B cell (primary cell): ENCODE results near the gene ODAD4. TPM values are rescaled to one million over a fixed set of nuclear protein-coding genes. Genes with fewer than 3 reads are reported as not detected.

Experiments
- ATAC-seq: fragments of 200-7000 bp; cut with Tn5 transposase; one replicate; pipeline ENCODE4 v1.10.0; 2021; ENCODE audit warnings: low read depth, mild to moderate bottlenecking, moderate number of reproducible peaks, moderate library complexity
- CTCF ChIA-PET: fragments of 350-600 bp; sonication (Branson Sonifier 250); formaldehyde crosslinking; loops from one replicate; lab custom pipeline; 2021; ENCODE audit warnings: antibody characterized with exemption, inconsistent platforms; lab: Charles Lee
- POLR2A ChIA-PET: fragments of 350-600 bp; sonication (Branson Sonifier 250); formaldehyde crosslinking; loops from one replicate; lab custom pipeline; 2021; ENCODE audit warnings: antibody characterized with exemption; lab: Charles Lee
- DNase-seq: peaks from one replicate; pipeline ENCODE4 v3.0.0; 2013
- H2AFZ ChIP-seq: 2 replicates; pipeline ENCODE4 v1.6.1; 2012; ENCODE audit warnings: mild to moderate bottlenecking, low read depth, low read length; ENCODE audit not compliant: insufficient read depth, poor library complexity, severe bottlenecking
- H3K27ac ChIP-seq, 2 donors: 1 replicate in 1 of 2; 2 replicates in 1 of 2; pipeline ENCODE4 v1.5.1; 2012 to 2013; ENCODE audit warnings: low read length in 2 of 2, mild to moderate bottlenecking in 2 of 2, moderate library complexity in 1 of 2
- H3K27me3 ChIP-seq, 4 experiments: fragments of 200-600 bp in 1 of 4; sonication (generic) in 1 of 4; replicated peaks in 1 of 4; 1 replicate in 2 of 4; 2 replicates in 2 of 4; pipeline versions ENCODE4 v1.6.1 to v1.7.0; 2013 to 2016; ENCODE audit warnings: low read length in 3 of 4, mild to moderate bottlenecking in 2 of 4, mixed read lengths in 1 of 4, moderate library complexity in 1 of 4; ENCODE audit not compliant: insufficient read depth in 4 of 4, control insufficient read depth in 3 of 4; ENCODE audit errors: control extremely low read depth in 1 of 4
- H3K36me3 ChIP-seq, 2 experiments: replicated peaks in 1 of 2; 1 replicate in 1 of 2; 2 replicates in 1 of 2; pipeline versions ENCODE4 v1.6.1 to v1.7.1; 2013; ENCODE audit warnings: low read length in 1 of 2; ENCODE audit not compliant: insufficient read depth in 2 of 2, control insufficient read depth in 1 of 2; ENCODE audit errors: control extremely low read depth in 1 of 2, extremely low read depth in 1 of 2
- H3K4me1 ChIP-seq, 2 donors: fragments of 200-600 bp in 1 of 2; sonication (generic) in 1 of 2; 1 replicate in 1 of 2; 2 replicates in 1 of 2; pipeline versions ENCODE4 v1.5.1 to v1.6.1; 2013 to 2017; ENCODE audit warnings: low read length in 2 of 2; ENCODE audit not compliant: control insufficient read depth in 2 of 2, insufficient read depth in 2 of 2
- H3K4me2 ChIP-seq: replicated peaks from 2 replicates; pipeline ENCODE3; 2012; ENCODE audit warnings: mild to moderate bottlenecking, low read depth, low read length; ENCODE audit not compliant: poor library complexity, severe bottlenecking
- H3K4me3 ChIP-seq, 5 experiments: fragments of 200-600 bp in 1 of 5; sonication (generic) in 1 of 5; 1 replicate in 3 of 5; 2 replicates in 2 of 5; pipeline versions ENCODE4 v1.5.1 to v1.7.0; 2011 to 2016; ENCODE audit warnings: low read length in 4 of 5, mild to moderate bottlenecking in 4 of 5, low read depth in 2 of 5, control low read depth in 1 of 5, moderate library complexity in 1 of 5; ENCODE audit not compliant: insufficient read depth in 1 of 5; ENCODE audit errors: control extremely low read depth in 1 of 5, extremely low read depth in 1 of 5
- H3K79me2 ChIP-seq: fragments of 200-600 bp; sonication (generic); one replicate; pipeline ENCODE4 v1.6.0; 2016; ENCODE audit warnings: low read length; ENCODE audit not compliant: control insufficient read depth, insufficient read depth
- H3K9ac ChIP-seq: fragments of 200-600 bp; sonication (generic); 2 replicates; pipeline ENCODE4 v1.6.1; 2017; ENCODE audit warnings: mild to moderate bottlenecking, low read length, moderate library complexity
- H3K9me3 ChIP-seq, 3 donors: one replicate each; pipeline versions ENCODE4 v1.6.1 to v1.7.1; 2013; ENCODE audit warnings: low read length in 2 of 3; ENCODE audit not compliant: control insufficient read depth in 2 of 3, insufficient read depth in 1 of 3; ENCODE audit errors: control extremely low read depth in 1 of 3
- H4K20me1 ChIP-seq: 2 replicates; pipeline ENCODE4 v1.6.0; 2012; ENCODE audit warnings: mild to moderate bottlenecking, low read length; ENCODE audit not compliant: insufficient read depth, control insufficient read depth, poor library complexity, severe bottlenecking
- H3K27ac Mint-ChIP-seq: one replicate; pipeline ENCODE4 v1.8.0; 2021; ENCODE audit warnings: mixed read lengths
- H3K27me3 Mint-ChIP-seq: one replicate; pipeline ENCODE4 v1.8.0; 2021; ENCODE audit warnings: mixed read lengths
- H3K4me1 Mint-ChIP-seq: one replicate; pipeline ENCODE4 v1.8.0; 2021; ENCODE audit warnings: mixed read lengths
- H3K4me3 Mint-ChIP-seq: one replicate; pipeline ENCODE4 v1.8.0; 2021; ENCODE audit warnings: mixed read lengths
- H3K9me3 Mint-ChIP-seq: one replicate; pipeline ENCODE4 v1.8.0; 2022; ENCODE audit warnings: mixed read lengths; ENCODE audit not compliant: insufficient read depth
- EZH2 ChIP-seq: IDR thresholded peaks from 2 replicates; pipeline ENCODE4 v1.6.1; 2012; ENCODE audit warnings: borderline replicate concordance, low read depth, mild to moderate bottlenecking, moderate library complexity, low read length; ENCODE audit not compliant: insufficient read depth, poor library complexity, severe bottlenecking
- WGBS: methylation state at CpG from one replicate; pipeline ENCODE4 v1.1.5; 2013; ENCODE audit warnings: missing lambda C conversion rate; ENCODE audit not compliant: insufficient coverage; 5-methylcytosine and 5-hydroxymethylcytosine counted together
- intact Hi-C: fragments of 100-400 bp; cut with micrococcal nuclease; formaldehyde crosslinking; loops from one replicate; pipeline ENCODE4 v1.10.0; 2022
- polyA plus RNA-seq: library from polyadenylated mRNA; depleted of rRNA; stranded (reverse); fragments of >200 nt; gene quantifications from 2 replicates; pipeline ENCODE4 v1.2.3, GENCODE V29; 2012
- total RNA-seq, 2 donors: library from RNA; stranded (reverse); fragments of 120-200 nt in 1 of 2; gene quantifications; 1 replicate in 1 of 2; 2 replicates in 1 of 2; pipeline versions ENCODE4 v1.2.3 to v1.2.4, GENCODE V29; 2013 to 2022
- TF ChIP-seq, protein P1 (sequence below): fragments of 200-600 bp; IDR thresholded peaks from one replicate; pipeline ENCODE4 v1.8.0; 2022; ENCODE audit warnings: antibody characterized with exemption, mild to moderate bottlenecking

Gene ODAD4
- total and polyA plus RNA-seq, 2 donors (not counting 1 experiment from before 2014, with no cell fraction given) = 0.27 TPM; not detected in 1

- Histone ChIP-seq H3K9ac (peak within 1 kb of the TSS; percentile 98), H3K4me3 (peak within 1 kb of the TSS; percentile 78 to 99 (median 98)), H4K20me1 (peaks cover 39% of the 10 kb centered on the region), H3K27me3 (no peaks in the 10 kb centered on the region), H3K27ac (peak within 1 kb of the TSS; percentile 62 to 81), H3K36me3 (peaks cover 0 to 3% of the 10 kb centered on the region in 2 experiments), H3K4me2 (peak within 1 kb of the TSS; percentile 98), H3K79me2 (peaks cover 57% of the 10 kb centered on the region), H2AFZ (peak within 1 kb of the TSS; percentile 100), H3K9me3 (no peaks in the 10 kb centered on the region), H3K4me1 (peaks cover 15 to 21% of the 10 kb centered on the region in 2 donors)
- POLR2A ChIA-PET = interaction anchor here (0.6 to 1.5 kb wide), 3 partner anchors 11 to 613 kb away, joined by 3 to 16 read pairs (median 3); partner anchors contain the start of gene ODAD4
- TF ChIP-seq, protein P1, sequence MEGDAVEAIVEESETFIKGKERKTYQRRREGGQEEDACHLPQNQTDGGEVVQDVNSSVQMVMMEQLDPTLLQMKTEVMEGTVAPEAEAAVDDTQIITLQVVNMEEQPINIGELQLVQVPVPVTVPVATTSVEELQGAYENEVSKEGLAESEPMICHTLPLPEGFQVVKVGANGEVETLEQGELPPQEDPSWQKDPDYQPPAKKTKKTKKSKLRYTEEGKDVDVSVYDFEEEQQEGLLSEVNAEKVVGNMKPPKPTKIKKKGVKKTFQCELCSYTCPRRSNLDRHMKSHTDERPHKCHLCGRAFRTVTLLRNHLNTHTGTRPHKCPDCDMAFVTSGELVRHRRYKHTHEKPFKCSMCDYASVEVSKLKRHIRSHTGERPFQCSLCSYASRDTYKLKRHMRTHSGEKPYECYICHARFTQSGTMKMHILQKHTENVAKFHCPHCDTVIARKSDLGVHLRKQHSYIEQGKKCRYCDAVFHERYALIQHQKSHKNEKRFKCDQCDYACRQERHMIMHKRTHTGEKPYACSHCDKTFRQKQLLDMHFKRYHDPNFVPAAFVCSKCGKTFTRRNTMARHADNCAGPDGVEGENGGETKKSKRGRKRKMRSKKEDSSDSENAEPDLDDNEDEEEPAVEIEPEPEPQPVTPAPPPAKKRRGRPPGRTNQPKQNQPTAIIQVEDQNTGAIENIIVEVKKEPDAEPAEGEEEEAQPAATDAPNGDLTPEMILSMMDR = no peak
- TF ChIP-seq EZH2 = no peak
- WGBS = under 1% methylated on average over 80 of the region's 80 CpGs
- H3K27ac Mint-ChIP-seq = peak within 1 kb of the TSS; percentile 89
- intact Hi-C loops = loop anchor here (1.0 to 5.0 kb wide), 5 partner anchors 12 to 131 kb away; partner anchors contain the start of genes CNP, DNAJC7, JUP and KLHL11
- ATAC-seq = peak; percentile 99
- H3K4me1 Mint-ChIP-seq = peaks cover 40% of the 10 kb centered on the region
- H3K4me3 Mint-ChIP-seq = peak within 1 kb of the TSS; percentile 91
- CTCF ChIA-PET = interaction anchor here (0.6 to 1.5 kb wide), 9 partner anchors 8 to 330 kb away, joined by 3 to 6 read pairs (median 3); partner anchors contain the start of genes C17orf113, DNAJC7, ODAD4 and P3H4
- no peaks in the 10 kb centered on the region for H3K27me3 Mint-ChIP-seq
- H3K9me3 Mint-ChIP-seq = no peaks in the 10 kb centered on the region
- DNase-seq = peak; percentile 95
Measured at GRCh38 chr17:41918314-41919164, 11.9 kb upstream of the ODAD4 start, which contains the start of gene ACLY. ACLY (minus strand) TSS chr17:41918951; CDS start chr17:41913873, 5,078 bp downstream.
